ENCODE measurements around the gene GP5.

GP5 gene, protein sequence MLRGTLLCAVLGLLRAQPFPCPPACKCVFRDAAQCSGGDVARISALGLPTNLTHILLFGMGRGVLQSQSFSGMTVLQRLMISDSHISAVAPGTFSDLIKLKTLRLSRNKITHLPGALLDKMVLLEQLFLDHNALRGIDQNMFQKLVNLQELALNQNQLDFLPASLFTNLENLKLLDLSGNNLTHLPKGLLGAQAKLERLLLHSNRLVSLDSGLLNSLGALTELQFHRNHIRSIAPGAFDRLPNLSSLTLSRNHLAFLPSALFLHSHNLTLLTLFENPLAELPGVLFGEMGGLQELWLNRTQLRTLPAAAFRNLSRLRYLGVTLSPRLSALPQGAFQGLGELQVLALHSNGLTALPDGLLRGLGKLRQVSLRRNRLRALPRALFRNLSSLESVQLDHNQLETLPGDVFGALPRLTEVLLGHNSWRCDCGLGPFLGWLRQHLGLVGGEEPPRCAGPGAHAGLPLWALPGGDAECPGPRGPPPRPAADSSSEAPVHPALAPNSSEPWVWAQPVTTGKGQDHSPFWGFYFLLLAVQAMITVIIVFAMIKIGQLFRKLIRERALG

DNA sequence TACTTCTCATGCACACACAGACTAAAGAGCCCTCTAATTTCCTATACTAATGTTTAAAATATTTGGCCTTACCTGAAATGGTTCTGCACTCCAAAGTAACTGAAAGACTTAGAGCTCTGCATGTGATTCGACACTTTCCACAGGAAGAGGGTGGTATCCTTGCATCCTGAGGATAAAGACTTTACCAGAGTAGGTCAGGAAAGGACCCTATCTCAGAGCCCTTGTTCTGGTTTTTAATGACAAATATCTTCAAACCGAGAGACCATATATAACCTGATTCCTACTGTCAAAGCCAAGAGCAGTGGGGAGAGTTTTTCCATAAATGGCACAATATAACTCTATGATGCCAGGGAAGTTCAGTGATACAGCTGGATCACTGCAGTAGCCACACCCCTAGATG is at the start of gene GP5:
GP5 (minus strand) TSS at position 101 of the 400 bp plus-strand sequence. CDS start 984 bp downstream, outside the sequence.
- DNase-seq, result no peak

DNA sequence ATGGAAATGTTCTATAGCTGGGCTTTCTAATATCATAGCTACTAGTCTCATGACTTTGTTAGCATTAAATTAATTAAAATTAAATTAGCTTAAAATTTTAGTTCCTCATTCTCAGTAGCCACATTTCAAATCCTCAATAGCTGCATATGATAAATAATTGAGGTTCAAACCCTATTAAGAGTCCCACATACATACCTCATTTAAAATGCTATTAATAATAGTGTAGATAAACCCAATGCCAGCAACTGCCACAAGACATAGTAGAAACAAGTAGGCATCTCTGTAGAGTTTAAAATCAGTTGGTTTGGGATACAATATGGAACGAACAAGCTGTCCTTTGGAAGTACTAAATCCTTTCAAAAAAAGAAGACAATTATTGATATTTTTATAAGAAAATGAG is 48.6 kb upstream of the GP5 start:
- DNase-seq, result no peak

DNA sequence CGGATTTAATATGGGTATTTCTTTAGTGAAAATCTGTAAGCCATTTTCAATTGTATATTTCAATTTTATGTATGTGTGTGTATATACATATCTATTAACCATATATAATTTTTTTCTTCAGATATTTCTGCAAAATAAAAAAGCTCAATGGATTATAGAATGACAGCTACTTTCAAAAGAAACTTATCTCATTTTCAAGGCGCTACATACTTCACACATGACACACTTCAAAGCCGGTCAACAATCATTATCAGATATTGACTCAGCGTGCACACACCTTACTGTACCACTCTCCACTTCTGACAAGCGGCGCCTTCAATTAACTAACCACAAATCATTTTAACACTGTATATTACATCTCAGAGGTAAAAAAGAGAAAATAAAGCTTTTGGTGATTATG is 48.1 kb upstream of the GP5 start:
- DNase-seq, result peak; percentile 12

DNA sequence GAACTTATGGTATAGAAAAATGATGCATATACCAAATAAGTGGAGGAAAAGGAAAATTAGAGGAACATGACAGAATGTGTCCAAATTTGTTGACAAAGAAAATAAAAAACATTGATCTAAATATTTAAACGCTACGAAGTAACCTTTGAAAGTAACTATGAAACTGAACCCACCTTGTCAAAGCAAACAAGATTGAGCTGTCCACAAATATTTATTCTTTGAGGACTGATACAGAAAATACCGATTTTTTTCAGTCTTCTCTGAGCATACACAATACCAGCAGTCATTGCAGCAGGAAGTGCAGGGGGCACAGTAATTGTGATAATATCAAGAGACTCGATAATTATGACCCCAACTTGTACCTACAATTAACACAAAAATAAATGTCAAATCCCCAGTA is 47.7 kb upstream of the GP5 start:
- DNase-seq, result no peak

DNA sequence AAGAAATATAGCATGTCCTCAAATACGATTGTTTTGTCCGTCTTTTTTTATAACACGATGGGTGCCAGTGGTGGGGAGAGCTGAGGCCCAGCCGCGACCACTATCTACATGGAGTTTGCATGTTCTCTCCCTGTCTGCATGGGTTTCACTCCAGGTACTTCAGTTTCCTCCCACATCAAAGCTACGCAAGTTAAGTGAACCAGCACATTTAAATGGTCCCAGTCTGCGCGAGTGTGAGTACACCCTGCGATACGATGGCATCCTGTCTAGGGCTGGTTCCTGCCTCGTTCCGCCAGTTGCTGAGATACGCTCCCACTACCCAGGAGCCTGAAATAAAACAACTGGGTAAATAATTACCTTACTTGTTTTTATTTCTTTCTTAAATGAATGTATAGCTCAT is 47.1 kb upstream of the GP5 start:
- DNase-seq, result no peak

DNA sequence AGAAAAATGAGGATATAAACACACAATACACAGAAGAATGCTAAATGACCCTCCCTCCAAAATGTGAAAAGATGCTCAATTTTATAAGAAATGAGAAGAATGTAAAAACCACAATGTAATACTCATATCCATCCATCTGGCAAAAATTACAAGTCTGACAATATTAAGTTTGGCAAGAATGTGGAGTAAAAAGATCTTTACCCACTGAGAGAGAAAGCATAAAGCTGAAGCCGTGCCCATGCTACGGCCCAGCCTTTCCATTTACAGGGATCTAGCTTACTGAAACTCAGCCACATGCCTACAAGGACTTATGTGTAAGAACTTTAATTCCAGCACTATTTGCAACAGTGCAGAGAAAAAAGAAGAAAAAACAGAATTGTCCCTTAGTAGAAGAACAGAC is 44.8 kb upstream of the GP5 start:
- no peak for DNase-seq

DNA sequence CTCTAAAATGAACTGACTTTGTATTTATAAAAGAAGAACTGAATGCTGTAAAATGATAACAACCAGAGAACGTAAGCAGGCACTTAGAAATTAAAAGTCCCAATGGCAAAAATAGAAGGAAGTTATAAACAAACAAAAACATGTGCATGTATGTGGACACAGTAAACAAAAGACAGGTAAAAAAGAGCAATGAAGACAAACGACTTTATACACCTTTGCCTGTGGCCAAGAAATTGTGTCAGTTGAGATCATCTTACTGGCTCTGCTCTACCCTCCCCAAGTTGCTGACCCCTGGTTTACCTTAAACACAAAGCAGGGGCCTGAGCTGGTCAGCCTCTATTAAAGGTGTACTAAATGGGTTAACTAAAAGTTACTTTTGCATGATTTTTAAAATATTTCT is 41.7 kb upstream of the GP5 start:
- DNase-seq, result no peak

DNA sequence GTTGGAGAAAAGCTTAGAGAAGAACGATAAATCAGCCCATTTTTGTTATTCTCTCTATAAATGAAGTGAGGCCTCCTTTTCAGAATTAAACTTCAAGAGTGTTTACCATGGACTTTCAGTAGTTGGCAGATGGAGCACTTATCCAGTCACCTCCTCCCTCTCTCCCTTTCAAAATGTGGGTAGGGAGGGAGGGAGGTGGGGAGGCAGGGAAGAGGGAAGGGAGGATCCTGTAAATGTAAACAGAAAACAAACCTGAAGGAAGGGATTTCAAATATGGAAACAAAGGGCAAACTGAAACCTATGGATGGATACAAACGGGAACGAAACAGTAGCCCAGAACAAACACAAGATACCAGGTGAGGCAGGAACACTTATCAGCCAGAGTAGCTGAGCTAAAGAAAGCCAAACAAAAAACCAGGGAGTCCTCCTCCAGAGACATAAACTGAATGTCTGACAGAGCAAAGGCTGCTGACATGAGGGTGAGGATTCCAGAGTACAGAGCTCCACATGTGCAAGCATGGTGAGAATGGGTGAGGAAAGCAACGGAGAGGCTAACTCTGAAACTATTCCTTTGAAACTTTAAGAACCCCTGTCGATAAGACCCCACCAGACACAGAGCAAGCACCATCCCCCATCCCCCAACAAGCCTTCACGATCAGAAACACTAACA is 41.0 kb upstream of the GP5 start:
- DNase-seq, result peak; percentile 69

DNA sequence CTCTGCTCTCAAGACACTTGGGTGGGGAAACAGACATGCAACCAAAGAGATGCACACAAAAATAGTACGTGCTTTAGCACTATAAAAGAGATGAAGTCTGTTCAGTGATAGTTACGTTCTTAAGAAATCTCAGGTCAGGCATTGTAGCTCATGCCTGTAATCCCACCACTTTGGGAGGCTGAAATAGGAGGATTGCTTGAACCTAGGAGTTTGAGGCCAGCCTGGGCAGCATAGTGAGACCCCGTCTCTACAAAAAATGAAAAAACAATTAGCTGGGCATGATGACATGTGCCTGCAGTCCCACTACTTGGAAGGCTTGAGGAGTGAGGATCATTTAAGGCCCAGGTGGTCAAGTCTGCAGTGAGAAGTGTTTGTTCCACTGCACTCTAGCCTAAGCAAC is 35.4 kb upstream of the GP5 start:
- DNase-seq, result no peak

DNA sequence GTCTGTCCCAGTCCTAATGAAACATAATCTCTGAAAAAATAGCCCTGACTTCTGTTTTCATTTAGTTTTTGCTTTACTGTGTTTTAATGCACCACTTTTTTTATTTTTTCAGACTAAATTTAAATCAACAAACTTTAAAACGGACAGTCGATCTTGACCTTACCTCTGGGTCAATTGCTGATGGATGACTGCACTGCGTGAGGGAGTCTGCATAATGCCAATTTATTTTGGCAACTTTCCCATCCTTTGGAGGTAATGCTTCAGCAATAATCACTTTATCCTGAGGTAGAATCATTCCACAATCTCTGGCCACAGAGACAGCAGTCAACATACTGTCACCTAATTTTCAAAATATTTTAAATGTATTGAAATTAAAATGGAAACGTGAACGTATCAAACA is 32.5 kb upstream of the GP5 start:
- peak; percentile 12 for DNase-seq

DNA sequence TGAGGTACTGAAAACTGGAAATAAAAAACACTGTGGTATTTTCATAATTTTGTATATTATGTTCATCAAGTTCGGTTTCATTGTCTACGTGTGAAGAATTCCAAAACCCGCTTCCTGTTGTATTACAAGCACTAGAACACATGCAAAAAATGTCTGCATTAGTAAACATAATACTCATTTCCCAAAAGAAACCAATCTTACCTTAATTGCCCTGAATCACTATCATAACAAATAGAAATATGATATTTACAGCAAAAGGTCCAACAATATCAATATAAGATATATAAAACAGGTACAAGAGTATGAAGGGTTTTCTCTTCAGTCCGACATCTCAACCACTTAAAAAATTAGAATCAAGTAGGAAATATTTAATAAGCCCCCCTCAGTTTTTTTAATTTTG is 26.3 kb upstream of the GP5 start:
- DNase-seq, result no peak

DNA sequence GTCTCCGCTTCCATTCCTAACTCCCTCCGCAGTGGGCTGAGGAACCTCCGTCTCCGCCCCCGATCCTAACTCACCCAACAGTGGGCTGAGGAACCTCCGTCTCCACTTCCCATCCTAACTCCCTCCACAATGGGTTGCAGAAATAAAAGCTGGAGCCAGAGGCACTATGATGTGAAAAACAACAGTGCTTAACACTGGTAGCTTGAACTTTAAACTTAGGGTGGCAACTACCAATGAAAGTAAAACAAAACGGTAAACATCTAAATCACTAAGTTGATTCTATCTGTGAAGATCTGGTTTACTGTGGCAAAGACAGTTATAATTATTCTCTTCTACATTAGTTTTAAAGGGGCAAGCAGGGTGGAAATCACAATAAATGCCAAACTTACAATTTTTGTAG is 25.9 kb upstream of the GP5 start:
- DNase-seq, result no peak

DNA sequence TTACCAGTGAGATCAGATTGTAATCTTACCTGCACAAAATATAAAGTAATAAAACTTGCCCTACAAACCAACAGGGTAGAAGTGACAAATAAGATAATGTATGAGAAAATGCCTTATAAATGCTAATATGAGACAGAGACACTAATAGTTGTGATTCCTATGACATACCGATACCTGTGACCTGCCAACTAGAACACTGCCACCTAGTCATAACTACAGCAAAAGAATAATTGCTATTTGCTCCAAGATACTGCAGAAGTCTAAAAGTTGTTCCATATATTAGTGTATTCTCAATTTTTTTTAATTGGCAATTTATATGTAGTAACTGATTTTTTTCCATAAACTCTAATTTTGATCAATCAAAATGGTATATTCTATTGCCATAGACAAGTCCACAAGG is 25.3 kb upstream of the GP5 start:
- no peak for DNase-seq

DNA sequence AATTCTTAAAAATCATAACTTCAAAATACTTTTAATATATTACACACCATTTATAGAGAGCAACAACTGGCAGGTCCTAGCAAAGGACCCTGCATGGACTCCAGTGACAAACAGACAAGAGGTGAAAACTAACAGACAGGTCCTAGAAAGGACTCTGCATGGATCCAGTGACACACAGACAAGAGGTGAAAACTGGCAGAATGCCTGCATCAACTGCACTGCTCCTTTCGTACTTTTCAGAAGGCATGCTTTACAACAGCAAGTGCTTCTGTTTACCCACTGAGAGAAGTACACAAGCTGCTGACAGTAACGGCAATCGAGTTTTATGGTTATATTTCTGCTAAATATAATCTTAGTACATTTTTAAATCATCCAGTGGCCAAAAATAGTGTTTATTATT is 24.3 kb upstream of the GP5 start:
- DNase-seq, result peak; percentile 14

DNA sequence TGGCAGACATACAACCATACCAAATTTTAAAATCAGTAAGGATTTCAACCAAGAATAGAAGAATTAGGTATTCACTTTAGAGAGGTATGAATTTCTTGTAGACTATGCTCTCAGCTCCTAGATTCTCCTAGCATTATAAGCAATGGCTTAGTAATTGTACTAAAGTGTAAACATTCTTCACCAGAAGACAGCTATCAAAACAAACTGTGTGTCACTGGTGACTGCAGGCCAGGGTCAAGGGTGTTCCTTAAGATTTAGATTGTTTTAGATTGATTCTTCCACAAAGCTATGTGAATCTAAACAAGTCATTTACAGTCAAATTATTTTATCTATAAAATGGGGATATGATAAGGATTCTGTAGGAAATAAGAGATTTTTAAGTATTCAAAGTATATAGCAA is 23.1 kb upstream of the GP5 start:
- no peak for DNase-seq

DNA sequence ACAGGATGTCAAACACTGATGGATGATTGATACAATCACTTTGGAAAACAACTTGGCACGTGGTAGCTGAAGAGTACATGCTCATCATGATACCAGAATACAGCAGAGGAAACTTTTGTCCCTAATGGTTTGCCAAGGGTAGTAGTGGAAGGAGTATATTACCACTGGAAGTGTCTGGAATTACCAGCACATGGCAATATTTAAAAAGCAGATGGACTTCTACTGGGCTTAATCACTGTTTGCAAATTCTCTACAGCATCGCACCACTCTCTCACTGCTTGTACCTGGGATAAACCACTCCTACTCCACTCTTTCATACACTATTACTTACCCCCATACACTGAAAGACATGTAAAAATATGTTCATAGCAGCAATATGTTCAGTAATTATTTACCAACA is 19.6 kb upstream of the GP5 start:
- no peak for DNase-seq

DNA sequence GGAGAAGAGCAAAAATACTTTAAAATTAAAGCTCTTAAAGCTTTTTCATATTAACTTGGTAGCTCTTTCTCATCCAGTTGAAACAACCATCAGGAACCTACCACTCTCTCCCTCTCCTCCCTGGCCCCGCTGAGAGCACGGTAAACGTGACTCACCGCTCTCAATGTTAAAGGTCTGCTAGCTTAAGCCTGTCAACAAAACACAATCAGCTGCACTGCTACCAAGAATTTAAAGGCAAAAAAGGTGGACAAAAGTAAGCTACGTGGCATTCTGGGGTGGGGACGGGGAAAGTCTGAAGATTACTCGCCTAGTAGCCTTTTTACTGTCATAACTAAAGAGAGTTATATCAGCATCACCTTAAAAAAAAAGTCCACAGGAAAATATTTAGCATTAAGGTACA is 8.4 kb upstream of the GP5 start:
- no peak for DNase-seq

DNA sequence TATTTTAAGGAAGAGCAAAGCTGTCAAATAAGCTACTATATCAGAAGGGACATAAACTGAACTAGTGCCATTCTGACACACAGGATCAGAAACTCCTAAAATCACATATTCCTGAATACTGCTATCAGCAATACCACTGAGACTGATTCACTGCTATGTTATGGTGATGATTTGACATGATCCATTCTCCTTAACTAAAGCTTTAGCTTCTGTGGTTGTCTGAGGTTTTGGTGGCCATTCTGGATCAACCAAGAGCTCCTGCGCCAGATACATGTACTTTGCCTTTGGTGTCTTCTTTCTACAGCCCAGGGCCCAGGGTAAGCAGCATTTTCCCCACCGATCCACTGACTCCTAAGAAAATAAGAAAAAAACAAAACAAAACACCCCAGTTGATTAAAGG is 6.7 kb upstream of the GP5 start:
- DNase-seq, result no peak

DNA sequence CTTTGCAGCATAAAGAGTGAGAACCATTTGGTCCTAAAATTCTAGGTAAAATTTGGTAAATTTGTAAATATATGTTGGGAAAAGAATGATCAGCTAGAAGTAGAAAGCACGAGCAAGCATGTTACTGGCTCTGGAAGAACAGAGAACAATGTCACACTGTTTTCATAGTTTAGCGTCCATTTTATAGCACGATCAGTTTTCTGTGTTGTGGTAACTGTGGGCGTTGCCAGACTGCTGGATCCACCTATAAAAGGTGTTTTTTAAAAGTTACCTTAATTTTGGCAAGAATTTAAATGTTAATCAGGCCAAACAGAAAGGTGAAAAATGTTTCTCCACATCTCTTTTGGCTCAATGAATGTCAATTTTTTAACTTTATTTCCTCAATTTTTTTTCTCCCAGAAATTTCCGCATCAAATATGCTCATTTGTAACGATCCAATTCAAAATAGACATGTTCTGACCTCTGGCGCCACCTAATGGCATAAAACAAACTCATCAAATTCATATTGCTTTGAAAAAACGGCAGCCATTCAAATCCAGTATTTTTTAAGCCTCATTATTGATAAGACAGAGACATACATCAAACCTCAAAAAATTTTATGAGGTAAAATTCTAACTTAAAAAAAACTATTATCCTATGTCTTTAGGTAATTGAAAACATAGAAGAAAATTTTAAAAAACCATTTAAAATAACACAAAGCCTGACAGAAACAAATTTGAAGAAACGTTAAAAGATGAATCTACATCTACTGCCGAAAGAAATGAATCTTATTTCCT is 5.5 kb upstream of the GP5 start:
- peak; percentile 63 for DNase-seq

DNA sequence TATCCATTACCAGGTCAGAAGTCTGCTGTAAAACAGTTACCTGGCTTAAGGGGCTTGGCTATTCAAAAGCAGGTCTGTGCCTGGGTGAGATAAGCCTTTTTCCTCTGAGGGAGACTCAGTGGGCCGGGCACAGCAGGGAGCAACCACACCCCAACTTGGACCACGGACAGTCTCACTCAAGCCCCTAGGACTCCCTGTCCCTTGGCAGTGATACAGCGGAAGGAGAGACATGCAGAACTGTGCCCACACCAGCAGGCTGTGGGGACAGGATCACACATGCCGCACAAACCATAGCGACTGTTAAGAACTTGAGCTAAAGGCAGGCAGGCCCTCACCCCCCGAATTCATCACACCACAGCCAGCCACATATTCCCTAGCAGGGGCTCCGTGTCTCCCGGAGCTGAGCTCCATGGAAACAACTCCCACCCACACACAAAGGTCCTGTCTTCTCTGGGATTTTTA is 2.8 kb upstream of the GP5 start:
- no peak for DNase-seq

DNA sequence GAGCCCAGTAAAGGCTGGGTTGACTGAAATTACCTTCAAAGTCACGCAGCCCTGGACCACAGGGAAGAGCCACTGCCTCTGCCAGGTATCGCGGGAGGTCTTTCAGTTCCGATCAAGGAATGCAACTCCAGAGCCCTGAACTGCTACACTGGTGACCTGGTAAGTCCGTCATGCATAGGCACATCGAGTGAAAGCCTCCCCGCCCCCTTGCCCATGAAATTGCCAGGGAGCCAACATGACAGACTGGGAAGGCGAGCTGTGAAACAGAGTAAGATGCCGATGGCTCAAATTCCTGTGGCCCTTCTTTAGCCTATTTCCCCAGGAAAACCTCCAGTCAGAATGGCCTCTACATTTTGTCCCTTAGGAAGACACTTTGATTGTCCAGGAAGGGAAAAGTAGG is 2.3 kb upstream of the GP5 start:
- no peak for DNase-seq

DNA sequence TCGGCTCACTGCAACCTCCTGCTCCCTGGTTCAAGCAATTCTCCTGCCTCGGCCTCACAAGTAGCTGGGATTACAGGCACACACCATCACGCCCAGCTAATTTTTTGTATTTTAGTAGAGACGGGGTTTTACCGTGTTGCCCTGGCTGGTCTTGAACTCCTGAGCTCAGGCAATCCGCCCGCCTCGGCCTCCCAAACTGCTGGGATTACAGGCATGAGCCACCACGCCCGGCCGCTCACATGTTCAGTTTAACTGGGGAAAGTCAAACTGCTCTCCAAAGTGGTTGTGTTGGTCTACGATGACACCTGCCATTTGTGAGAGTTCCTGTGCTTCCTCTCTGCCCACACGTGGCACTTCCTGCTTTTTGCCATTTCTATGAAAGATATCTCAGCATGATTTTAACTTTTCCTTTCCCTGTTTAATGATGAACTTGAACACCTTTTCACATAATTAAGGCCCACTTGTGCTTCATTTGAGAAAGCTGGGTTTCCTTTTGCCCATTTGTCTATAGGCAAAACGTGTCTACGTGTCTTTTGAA is 877 bp upstream of the GP5 start:
- DNase-seq, result no peak

DNA sequence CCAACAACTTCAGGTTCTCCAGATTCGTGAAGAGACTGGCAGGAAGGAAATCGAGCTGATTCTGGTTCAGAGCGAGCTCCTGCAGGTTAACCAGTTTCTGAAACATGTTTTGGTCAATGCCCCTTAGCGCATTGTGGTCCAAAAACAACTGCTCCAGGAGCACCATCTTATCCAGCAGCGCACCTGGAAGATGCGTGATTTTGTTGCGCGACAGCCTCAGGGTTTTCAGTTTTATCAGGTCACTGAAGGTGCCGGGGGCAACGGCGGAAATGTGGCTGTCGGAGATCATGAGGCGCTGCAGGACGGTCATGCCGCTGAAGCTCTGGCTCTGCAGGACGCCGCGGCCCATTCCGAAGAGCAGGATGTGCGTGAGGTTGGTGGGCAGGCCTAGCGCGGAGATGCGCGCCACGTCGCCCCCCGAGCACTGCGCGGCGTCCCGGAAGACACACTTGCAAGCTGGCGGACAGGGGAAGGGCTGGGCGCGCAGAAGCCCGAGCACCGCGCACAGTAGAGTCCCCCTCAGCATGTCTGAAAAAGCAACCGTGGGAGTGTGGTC is 1.2 kb downstream of the GP5 start:
- DNase-seq, result no peak
